Keratinocyte (primary cell): ENCODE results near the gene ZNFX1.

Source experiments
- CTCF ChIP-seq, 3 experiments: IDR thresholded peaks in 1 of 3; conservative IDR thresholded peaks in 1 of 3; optimal IDR thresholded peaks in 1 of 3; 2 replicates in 2 of 3; 3 replicates in 1 of 3; pipeline versions ENCODE3 to v1.5.1; 2011; ENCODE audit warnings: low read length in 3 of 3, mild to moderate bottlenecking in 3 of 3, moderate library complexity in 2 of 3, control low read depth in 1 of 3, inconsistent platforms in 1 of 3; ENCODE audit not compliant: insufficient read depth in 2 of 3; ENCODE audit errors: extremely low read depth in 1 of 3
- EZH2 ChIP-seq: IDR thresholded peaks from one replicate; pipeline ENCODE4 v1.6.1; 2012; ENCODE audit warnings: inconsistent platforms, mild to moderate bottlenecking, low read length, moderate library complexity

GRCh38 chr20:49293122-49293521 lies 15.3 kb upstream of the ZNFX1 start:
- TF ChIP-seq CTCF (optimal IDR thresholded peaks at IDR 0.05 in 1 of 3, IDR thresholded peaks at IDR 0.05 in 1 of 3, conservative IDR thresholded peaks at IDR 0.05 in 1 of 3; ENCODE audit: extremely low read depth in 1 of 3, insufficient read depth in 2 of 3, low read length in 3 of 3) (no peak), EZH2 (no peak)
